GM21717 (cell line): ENCODE measurements around the gene HAPLN3.
A peak's percentile ranks its signal among the peaks of the same experiment; 100 is the strongest.

Experiments used
- ATAC-seq: cut with Tn5 transposase; IDR thresholded peaks from one replicate; pipeline ENCODE4 v1.9.1; 2021; ENCODE audit warnings: mild to moderate bottlenecking, moderate library complexity; ENCODE audit not compliant: unreplicated experiment

Gene HAPLN3

GRCh38 chr15:88911766-88912118 is 16.4 kb upstream of the HAPLN3 start:
- ATAC-seq = no peak

GRCh38 chr15:88909956-88910831 is 14.8 kb upstream of the HAPLN3 start:
- no peak for ATAC-seq

GRCh38 chr15:88908697-88909621 is 13.6 kb upstream of the HAPLN3 start:
- no peak for ATAC-seq

- no peak for ATAC-seq
Measured at GRCh38 chr15:88908123-88908522, 12.8 kb upstream of the HAPLN3 start.

- no peak for ATAC-seq
Measured at GRCh38 chr15:88907111-88907510, 11.8 kb upstream of the HAPLN3 start.

- no peak for ATAC-seq
Measured at GRCh38 chr15:88906551-88906950, 11.2 kb upstream of the HAPLN3 start.

- no peak for ATAC-seq
Measured at GRCh38 chr15:88906130-88906529, 10.8 kb upstream of the HAPLN3 start.

- ATAC-seq = no peak
Measured at GRCh38 chr15:88905576-88905975, 10.2 kb upstream of the HAPLN3 start.

- peak; percentile 71 for ATAC-seq
Measured at GRCh38 chr15:88904624-88905327, 9.4 kb upstream of the HAPLN3 start.

- no peak for ATAC-seq
Measured at GRCh38 chr15:88904257-88904623, 8.9 kb upstream of the HAPLN3 start.

- no peak for ATAC-seq
Measured at GRCh38 chr15:88902846-88903245, 7.5 kb upstream of the HAPLN3 start.

- no peak for ATAC-seq
Measured at GRCh38 chr15:88902221-88902835, 7.0 kb upstream of the HAPLN3 start.

- ATAC-seq = no peak
Measured at GRCh38 chr15:88901508-88902220, 6.3 kb upstream of the HAPLN3 start.

- ATAC-seq = no peak
Measured at GRCh38 chr15:88900982-88901418, 5.7 kb upstream of the HAPLN3 start.

- no peak for ATAC-seq
Measured at GRCh38 chr15:88900309-88900981, 5.1 kb upstream of the HAPLN3 start.

GRCh38 chr15:88899251-88899650 is 3.9 kb upstream of the HAPLN3 start:
- ATAC-seq = no peak

GRCh38 chr15:88898736-88899135 is 3.4 kb upstream of the HAPLN3 start:
- no peak for ATAC-seq

- ATAC-seq = peak; percentile 88
Measured at GRCh38 chr15:88897456-88898194, 2.3 kb upstream of the HAPLN3 start.

GRCh38 chr15:88897142-88897455 is 1.8 kb upstream of the HAPLN3 start:
- ATAC-seq = no peak
